Activated CD4-positive, CD25-positive, alpha-beta regulatory T cell treated with anti-CD3 and anti-CD28 coated beads, Interleukin-2, amount 50 U/mL, for 16 hours (primary cell): ENCODE data around the gene FAM236B.
"Not testable (repeated sequence)": the region's sequence is repeated elsewhere in the genome, so short reads cannot be mapped to it uniquely, and the experiment has no call there.

Experiments used
- DNase-seq: peaks from one replicate; pipeline ENCODE4 v3.0.0-alpha.2; 2020; ENCODE audit warnings: low read depth, low spot score

Gene FAM236B

DNA sequence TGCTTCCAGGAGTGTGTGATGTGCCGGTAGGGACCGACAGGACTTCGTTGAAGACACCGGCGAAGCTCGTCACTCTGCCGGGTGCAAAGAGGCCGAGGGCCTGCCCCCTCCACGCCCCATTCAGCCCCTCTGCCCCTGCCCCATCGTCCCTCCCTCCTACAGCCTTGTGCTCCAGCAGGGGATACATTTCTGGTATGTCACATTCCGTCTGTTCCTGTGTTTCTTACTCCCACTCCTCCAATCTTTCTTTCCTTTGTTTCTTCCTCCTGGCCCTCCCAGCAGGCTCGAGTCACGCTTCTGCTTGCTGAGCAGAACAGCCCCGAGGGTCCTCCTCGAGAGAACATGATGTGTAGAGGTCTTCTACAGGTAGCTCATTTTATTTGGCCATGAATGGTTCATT is at the start of gene FAM236B:
TSS of gene FAM236B (minus strand) at position 101 of the 400 bp plus-strand sequence. CDS start at position 1, 100 bp downstream.
- not testable (repeated sequence) for DNase-seq

DNA sequence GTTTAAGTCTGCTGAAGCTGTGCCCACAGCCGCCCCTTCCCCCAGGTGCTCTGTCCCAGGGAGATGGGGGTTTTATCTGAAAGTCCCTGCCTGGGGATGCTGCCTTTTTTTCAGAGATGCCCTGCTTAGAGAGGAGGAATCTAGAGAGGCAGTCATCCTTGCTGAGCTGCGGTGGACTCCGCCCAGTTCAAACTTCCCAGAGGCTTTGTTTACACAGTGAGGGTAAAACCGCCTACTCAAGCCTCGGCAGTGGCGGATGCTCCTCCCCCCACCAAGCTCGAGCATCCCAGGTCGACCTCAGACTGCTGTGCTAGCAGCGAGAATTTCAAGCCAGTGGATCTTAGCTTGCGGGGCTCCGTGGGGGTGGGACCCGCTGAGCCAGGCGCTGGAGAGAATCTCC is 48.2 kb upstream of the FAM236B start:
- not testable (repeated sequence) for DNase-seq

DNA sequence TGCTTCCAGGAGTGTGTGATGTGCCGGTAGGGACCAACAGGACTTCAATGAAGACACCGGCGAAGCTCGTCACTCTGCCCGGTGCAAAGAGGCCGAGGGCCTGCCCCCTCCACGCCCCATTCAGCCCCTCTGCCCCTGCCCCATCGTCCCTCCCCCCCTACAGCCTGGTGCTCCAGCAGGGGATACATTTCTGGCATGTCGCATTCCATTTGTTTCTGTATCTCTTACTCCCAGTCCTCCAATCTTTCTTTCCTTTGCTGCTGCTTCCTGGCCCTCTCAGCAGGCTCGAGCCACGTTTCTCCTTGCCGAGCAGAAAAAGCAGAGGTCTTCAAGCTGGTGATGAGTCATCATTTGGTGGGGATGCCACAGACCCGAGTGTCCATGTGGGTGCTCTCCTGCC is 25.6 kb upstream of the FAM236B start, which contains the start of gene FAM236D:
TSS of gene FAM236D (minus strand) at position 101 of the 400 bp plus-strand sequence. CDS start at position 1, 100 bp downstream.
- DNase-seq = not testable (repeated sequence)

DNA sequence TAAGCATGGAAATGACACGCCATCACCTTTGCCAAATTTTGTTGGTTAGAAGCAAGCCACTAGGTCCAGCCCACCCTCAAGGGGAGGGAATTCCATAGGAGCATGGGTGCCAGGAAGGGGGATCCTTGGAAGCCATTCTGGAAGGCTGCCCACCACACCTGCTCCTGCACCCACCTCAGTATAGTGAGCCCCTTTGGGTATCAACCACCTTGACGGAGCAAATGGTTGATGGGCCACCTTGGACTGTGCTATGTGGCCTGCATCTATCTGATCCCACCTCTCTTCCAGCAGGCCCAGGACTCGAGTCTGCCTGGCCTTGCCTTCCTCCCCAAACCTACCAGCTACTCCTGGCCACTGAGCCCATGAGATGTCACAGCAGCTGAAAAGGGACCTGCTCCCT is 7.9 kb upstream of the FAM236B start:
- not testable (repeated sequence) for DNase-seq

DNA sequence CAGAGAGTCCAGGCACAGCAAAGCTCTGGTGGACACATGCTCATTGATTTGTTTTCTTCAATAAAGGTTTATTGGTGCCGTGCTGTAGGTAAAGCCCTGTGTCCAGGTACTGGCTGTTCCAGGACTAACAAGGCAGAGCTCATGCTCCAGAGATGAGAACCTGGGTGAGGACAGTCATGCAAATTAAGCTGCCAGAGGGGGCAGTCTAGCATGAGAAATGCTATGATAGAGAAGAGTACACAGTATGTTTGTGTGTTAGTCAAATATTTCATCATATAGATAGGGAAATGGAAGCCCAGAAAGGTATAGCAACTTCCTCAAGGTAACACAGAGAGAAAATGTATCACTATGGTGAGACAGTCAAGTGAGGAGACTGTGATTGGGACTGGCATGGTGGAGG is 5.7 kb upstream of the FAM236B start:
- not testable (repeated sequence) for DNase-seq

DNA sequence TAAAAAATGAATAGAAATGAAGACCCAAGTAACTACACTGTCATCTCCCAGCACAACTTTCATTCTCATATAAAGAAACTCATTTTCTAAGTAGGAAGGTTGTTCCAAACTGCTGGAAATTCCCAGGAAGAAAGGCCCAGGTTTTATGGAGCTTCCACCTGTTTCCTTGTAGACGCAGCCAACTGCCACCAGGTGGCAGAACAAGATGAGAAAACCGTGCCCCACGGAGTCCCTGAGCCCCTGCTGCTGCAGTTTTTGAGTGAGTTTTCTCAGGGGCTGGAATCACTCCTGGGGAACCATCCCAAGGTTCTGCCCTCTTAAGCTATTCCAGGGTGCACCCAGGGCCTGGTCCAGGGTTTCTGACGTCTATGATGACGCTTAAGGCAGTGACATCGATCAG is 1.5 kb upstream of the FAM236B start:
- DNase-seq = not testable (repeated sequence)

DNA sequence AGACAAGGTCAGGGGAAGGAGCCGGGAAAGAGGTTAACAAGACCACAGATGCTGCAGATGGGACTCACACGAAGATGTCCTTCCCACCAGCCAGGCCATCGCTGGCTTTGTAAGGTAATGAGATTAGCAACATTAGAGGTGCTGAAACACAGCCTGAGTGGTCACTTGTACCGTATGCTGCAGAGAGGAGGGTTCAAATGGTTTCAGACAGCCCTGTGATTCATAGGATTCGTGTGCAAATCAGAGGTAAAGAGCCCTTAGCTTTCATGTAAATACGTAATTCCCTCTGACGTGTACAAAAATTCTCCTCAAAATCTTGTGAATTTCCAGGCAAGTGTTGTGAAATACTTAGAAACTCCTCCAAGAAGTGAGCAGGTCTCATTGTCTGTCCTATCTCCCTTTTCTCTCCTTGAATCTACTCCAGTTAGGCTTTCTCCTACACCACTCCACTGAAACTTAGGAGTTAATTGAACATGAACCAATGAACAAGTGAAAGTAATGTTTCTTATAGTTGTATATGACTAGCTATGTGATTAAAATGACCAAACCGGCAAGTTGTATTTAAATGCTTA is 991 bp upstream of the FAM236B start:
- not testable (repeated sequence) for DNase-seq

DNA sequence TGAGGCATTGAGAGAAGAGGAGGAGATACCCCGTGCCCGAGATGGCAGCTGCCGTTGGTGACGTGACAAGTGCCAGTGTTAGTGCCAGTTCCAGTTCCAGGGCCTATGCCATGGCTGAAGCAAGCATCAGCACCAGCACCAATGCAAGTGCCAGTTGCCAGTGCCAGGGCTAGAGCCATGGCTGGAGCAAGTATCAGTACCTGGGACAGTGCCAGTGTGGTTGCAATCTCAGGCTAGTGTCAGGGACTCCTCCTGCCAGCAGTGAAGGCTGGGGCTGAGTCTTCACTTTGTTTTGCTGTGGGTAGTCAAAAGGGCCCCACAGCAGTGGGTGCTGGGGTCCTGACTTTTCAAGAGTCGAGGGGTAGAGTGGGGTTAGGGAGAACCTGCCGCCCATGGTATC is 4.3 kb downstream of the FAM236B start:
- not testable (repeated sequence) for DNase-seq

DNA sequence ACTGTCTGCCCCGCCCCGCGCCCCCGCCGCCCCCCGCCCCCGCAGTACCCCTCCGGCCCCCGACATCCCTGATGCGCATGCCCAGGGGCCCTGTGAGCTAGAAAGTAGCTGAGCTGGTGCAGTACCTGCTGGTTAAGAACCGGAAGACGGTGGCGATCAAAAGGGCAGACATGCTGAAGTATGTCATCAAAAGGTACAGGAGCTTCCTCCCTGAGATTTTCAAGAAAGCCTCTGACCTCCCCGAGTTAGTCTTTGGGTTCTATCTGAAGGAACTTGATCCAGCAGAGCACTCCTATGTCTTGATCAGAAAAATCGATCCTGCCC is 5.0 kb downstream of the FAM236B start:
- DNase-seq = not testable (repeated sequence)

DNA sequence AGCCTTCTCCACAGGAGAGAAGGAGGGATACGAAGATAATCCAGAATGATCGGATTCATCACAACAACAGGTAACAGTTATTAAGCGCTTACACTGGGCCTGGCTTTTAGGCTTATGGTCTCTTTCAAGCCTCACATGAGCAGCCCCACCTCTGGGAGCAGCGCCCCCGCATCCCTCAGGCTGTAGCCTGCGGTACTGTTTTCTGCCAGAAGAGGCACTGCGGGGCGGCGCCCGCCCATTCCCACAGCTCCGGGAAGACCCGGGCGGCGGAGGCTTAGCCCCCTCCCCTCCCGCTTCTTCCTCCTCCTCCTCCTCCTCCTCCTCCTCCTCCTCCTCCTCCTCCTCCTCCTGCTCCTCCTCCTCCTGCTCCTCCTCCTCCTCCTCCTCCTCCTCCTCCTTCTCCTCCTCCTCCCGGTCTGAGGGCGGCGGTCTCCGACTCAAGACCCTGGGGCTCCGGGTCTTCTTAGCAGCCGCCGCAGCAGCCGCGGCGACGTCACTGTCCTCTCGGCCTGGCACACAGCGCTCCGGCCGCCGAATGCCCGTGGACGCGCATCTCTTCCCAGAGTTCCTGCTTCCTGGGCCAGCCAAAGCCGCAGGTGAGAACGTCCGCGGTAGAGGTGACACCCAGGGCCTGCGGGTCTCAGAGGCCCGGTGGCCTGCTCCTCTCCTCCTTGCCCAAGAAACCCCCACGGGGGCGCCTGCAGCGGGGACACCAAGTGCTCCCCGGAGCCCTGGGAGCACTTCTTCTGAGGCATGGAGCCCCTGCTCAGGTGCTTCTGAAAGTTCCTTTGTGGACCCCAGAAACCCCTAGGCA is 5.6 kb downstream of the FAM236B start, which contains the start of gene DMRTC1B:
TSS of gene DMRTC1B (plus strand) at position 238 of the 814 bp plus-strand sequence. CDS start 68,246 bp downstream, outside the sequence.
- not testable (repeated sequence) for DNase-seq

DNA sequence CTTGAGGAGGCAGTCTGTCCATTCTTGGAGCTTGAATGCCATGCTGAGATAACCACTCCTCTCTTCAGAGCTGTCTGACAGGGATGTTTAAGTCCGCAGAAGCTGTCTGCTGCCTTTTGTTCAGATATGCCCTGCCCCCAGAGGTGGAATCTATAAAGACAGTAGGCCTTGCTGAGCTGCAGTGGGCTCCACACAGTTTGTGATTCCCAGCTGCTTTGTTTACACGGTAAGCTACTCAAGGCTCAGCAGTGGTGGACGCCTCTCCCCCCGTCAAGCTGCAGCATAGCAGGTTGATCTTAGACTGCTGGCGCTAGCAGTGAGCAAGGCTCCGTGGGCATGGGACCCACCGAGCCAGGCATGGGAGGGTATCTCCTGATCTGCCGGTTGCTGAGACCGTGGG is 22.0 kb downstream of the FAM236B start:
- DNase-seq = not testable (repeated sequence)

DNA sequence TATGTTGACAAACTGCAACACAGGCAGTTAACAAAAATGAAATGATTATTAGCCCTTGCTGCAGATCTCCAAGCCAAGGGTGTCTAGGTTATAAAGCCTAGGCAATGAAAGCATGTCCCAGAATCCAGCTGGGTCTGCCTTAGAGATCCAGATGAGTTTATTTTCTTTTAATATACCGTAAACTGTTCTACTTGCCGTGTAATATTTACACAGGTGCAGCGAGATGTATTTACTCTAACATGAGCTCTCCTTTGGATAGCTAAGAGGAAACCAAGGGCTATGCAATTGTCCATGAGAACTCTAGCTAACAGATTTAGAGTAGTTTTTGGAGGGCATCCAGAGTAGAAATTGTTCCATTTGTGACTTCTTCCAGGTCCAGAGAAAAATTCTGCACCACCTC is 33.9 kb downstream of the FAM236B start:
- DNase-seq = not testable (repeated sequence)

DNA sequence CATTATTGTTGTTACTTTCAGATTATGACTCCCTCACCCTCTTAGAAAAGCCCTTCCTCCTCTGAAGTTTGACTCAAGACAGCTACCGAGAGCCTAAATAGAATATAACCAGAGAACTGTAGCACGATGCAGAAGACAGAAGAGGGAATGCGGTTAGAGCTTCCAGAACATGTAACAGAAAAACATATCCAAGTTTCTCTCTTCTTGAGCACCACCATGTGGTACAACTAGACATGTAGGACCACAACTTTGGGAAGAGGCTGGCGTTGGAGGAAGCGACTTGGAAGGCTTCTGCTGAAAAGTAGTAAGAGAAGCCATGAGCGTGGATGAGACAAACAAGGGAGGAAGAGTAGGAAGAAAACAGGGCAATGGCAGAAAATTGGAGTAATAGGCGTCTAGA is 36.9 kb downstream of the FAM236B start:
- not testable (repeated sequence) for DNase-seq

DNA sequence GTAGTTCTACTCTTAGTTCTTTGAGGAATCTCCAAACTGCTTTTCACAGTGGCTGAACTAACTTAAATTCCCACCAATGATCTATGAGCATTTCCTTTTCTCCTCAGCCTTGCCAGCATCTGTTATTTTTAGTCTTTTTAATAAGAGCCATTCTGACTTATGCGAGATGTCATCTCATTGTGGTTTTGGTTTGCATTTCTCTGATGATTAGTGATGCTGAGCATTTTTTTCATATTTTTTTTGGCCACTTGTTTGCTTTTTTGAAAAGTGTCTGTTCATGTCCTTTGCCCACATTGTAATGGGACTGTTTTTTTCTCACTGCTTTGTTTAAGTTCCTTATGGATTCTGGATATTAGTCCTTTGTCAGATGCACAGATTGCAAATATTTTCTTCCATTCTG is 46.9 kb downstream of the FAM236B start:
- DNase-seq = no peak

DNA sequence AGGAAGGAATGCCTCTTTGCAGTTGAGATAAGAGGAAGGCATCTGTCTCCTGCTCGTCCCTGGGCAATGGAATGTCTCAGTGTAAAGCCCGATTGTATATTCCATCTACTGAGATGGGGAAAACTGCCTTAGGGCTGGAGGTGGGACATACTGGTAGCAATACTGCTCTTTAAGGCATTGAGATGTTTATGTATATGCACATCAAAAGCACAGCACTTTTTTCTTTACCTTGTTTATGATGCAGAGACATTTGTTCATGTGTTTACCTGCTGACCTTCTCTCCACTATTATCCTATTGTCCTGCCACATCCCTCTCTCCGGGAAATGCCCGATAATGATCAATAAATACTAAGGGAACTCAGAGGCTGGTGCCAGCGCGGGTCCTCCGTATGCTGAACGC is 48.8 kb downstream of the FAM236B start:
- not testable (repeated sequence) for DNase-seq
